ENCODE measurements around the gene SPAG6. TPM values are rescaled to one million over a fixed set of nuclear protein-coding genes. Genes with fewer than 3 reads are reported as not detected.

The SPAG6 gene
- total RNA-seq, 1 experiment from 2014 or later: 0.74 TPM

- TF ChIP-seq, protein P1, sequence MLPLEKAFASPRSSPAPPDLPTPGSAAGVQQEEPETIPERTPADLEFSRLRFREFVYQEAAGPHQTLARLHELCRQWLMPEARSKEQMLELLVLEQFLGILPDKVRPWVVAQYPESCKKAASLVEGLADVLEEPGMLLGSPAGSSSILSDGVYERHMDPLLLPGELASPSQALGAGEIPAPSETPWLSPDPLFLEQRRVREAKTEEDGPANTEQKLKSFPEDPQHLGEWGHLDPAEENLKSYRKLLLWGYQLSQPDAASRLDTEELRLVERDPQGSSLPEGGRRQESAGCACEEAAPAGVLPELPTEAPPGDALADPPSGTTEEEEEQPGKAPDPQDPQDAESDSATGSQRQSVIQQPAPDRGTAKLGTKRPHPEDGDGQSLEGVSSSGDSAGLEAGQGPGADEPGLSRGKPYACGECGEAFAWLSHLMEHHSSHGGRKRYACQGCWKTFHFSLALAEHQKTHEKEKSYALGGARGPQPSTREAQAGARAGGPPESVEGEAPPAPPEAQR (CRISPR knock-in tag; IDR thresholded peaks at IDR 0.05): no peak
- TF ChIP-seq E2F5 (CRISPR knock-in tag; IDR thresholded peaks at IDR 0.05) (no peak), RORB (CRISPR knock-in tag; IDR thresholded peaks at IDR 0.05) (no peak), MAX (CRISPR knock-in tag; IDR thresholded peaks at IDR 0.05) (no peak), OVOL2 (CRISPR knock-in tag; IDR thresholded peaks at IDR 0.05; ENCODE audit: borderline replicate concordance) (no peak), ZNF121 (CRISPR knock-in tag; IDR thresholded peaks at IDR 0.05) (no peak), ZNF263 (CRISPR knock-in tag; IDR thresholded peaks at IDR 0.05; ENCODE audit: low read depth) (no peak)
- TF ChIP-seq, protein P2, sequence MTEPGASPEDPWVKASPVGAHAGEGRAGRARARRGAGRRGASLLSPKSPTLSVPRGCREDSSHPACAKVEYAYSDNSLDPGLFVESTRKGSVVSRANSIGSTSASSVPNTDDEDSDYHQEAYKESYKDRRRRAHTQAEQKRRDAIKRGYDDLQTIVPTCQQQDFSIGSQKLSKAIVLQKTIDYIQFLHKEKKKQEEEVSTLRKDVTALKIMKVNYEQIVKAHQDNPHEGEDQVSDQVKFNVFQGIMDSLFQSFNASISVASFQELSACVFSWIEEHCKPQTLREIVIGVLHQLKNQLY (CRISPR knock-in tag; IDR thresholded peaks at IDR 0.05): no peak
These were observed 19.9 kb downstream of the SPAG6 start (continued) for GRCh38 chr10:22365233-22365632.

GRCh38 chr10:22365644-22366434 is 20.5 kb downstream of the SPAG6 start:
- CTCF ChIA-PET: no interaction called here
- Mint-ChIP-seq H3K27me3 (ENCODE audit: low read depth) (no peaks in the 10 kb centered on the region), H3K9me3 (no peaks in the 10 kb centered on the region), H3K36me3 (no peaks in the 10 kb centered on the region), H3K4me3 (no peak overlapping the region), H3K4me1 (0 out of 2 replicates have a peak, but pooled peaks cover under 1% of the 10 kb centered on the region), H3K27ac (no peak overlapping the region)
- POLR2A ChIA-PET: no interaction called here
- TF ChIP-seq NR1H2 (CRISPR knock-in tag; IDR thresholded peaks at IDR 0.05): no peak
- TF ChIP-seq GTF2I (CRISPR knock-in tag; conservative IDR thresholded peaks at IDR 0.05): no peak
- no peak for TF ChIP-seq ZMAT4 (CRISPR knock-in tag; IDR thresholded peaks at IDR 0.05)
- TF ChIP-seq TP53 (CRISPR knock-in tag; IDR thresholded peaks at IDR 0.05): no peak
- no peak for TF ChIP-seq TEAD1 (CRISPR knock-in tag; IDR thresholded peaks at IDR 0.05)
- no peak for TF ChIP-seq NFYB (CRISPR knock-in tag; conservative IDR thresholded peaks at IDR 0.05; ENCODE audit: low read depth)
- TF ChIP-seq, protein P3, sequence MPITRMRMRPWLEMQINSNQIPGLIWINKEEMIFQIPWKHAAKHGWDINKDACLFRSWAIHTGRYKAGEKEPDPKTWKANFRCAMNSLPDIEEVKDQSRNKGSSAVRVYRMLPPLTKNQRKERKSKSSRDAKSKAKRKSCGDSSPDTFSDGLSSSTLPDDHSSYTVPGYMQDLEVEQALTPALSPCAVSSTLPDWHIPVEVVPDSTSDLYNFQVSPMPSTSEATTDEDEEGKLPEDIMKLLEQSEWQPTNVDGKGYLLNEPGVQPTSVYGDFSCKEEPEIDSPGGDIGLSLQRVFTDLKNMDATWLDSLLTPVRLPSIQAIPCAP (CRISPR knock-in tag; IDR thresholded peaks at IDR 0.05): no peak
- no peak for TF ChIP-seq RELA (CRISPR knock-in tag; IDR thresholded peaks at IDR 0.05; ENCODE audit: borderline replicate concordance)
- no peak for TF ChIP-seq KAT7 (CRISPR knock-in tag; IDR thresholded peaks at IDR 0.05; ENCODE audit: borderline replicate concordance)
- TF ChIP-seq ARID4B (CRISPR knock-in tag; IDR thresholded peaks at IDR 0.05; ENCODE audit: borderline replicate concordance): no peak
- ATAC-seq: no peak
- DNase-seq (ENCODE audit: low spot score): no peak

Measured in WTC11 (cell line).